Mesodermal cell (in vitro differentiated cells): ENCODE results near the gene ZC3H12D.
"Not testable (repeated sequence)": the region's sequence is repeated elsewhere in the genome, so short reads cannot be mapped to it uniquely, and the experiment has no call there.

Experiments used
- H3K27ac ChIP-seq: 2 replicates; pipeline ENCODE4 v1.7.0; 2013; ENCODE audit warnings: mild to moderate bottlenecking, low read depth, low read length, moderate library complexity; ENCODE audit not compliant: severe bottlenecking
- H3K36me3 ChIP-seq: 2 replicates; pipeline ENCODE4 v1.7.1; 2013; ENCODE audit warnings: mild to moderate bottlenecking, low read length, moderate library complexity; ENCODE audit not compliant: control insufficient read depth, insufficient read depth
- H3K4me1 ChIP-seq: one replicate; pipeline ENCODE4 v1.7.1; 2013; ENCODE audit warnings: mild to moderate bottlenecking, low read length; ENCODE audit not compliant: insufficient read depth, control insufficient read depth, poor library complexity, severe bottlenecking
- H3K4me3 ChIP-seq: 2 replicates; pipeline ENCODE4 v1.7.0; 2013; ENCODE audit warnings: low read length, control low read depth, mild to moderate bottlenecking; ENCODE audit not compliant: insufficient read depth, poor library complexity, severe bottlenecking; ENCODE audit errors: extremely low read depth
- H3K9me3 ChIP-seq: 2 replicates; pipeline ENCODE4 v1.7.1; 2013; ENCODE audit warnings: mild to moderate bottlenecking, low read length, moderate library complexity; ENCODE audit not compliant: control insufficient read depth
- WGBS, 2 experiments: methylation state at CpG; one replicate each; pipeline ENCODE4 v1.1.5; 2013; ENCODE audit warnings: missing lambda C conversion rate in 2 of 2; ENCODE audit not compliant: insufficient coverage in 2 of 2; 5-methylcytosine and 5-hydroxymethylcytosine counted together

ZC3H12D gene

DNA sequence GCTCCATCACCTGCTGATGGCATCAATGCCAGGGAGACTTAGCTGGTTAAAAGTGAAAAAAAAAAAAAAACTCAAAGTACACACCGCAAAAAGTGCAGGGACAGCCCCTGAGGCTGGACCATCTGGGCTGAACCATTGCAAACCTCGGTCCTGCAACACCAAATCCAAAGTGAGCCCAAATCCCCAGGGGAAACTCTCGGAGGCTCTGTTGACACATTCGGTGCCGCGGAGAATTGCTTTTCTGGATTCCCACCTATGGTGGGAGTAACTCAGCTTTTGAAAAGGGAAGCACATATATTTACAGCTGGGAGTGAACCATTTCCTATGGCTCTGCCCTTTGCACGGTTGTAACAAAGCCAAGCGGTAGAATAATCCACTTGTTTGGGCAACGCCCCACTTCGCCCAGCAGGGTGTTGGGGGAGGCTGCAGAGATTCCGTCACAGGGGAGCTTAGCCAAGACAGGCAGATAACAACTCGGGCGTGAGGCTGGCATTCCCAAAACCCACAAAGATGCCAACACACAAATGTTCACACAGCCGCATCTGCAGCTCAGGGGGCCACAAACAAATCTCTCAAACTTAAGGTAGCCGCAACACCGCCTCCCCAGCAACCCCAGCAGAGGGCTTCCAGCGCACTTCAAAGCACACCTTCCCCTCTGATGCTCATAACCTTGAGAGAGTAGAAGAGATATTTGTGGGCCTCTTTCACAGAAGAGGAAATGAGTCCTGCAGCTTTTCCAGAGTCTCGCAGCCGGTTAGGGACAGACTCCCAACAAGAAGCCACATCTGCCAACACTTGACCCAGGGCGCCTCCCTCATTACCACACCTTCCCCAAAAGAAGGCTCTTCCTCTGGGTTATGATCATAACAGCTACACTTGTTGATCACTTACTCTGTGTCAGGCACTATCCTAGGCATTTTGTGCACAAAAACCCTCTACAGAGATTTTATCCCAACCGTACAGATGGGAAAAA lies 11.4 kb downstream of the ZC3H12D start:
- Histone ChIP-seq H3K36me3 (no peaks in the 10 kb centered on the region), H3K9me3 (no peaks in the 10 kb centered on the region), H3K4me3 (no peak overlapping the region), H3K4me1 (no peaks in the 10 kb centered on the region), H3K27ac (no peak overlapping the region)
- 79% methylated on average over 15 to 17 of the region's 21 CpGs for WGBS, 2 experiments

DNA sequence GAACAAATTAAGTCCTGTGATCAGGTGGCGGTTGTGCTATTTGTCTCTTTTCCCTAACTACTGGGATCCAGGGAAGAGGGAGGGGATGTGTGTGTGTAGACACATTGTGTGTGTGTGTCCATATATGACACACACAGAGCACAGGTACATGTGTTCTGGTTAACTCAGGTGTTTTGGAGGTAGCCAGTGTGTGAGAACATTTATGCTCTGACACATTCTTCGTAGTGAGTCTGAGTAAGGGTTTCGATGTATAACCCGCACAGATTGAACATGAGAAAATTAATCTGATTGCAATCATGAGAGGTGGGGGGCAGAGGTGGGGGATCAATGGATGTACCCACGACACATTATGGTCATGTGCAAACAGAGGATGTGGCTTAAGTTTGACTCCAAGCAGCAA lies 12.6 kb downstream of the ZC3H12D start:
- Histone ChIP-seq H3K36me3 (no peaks in the 10 kb centered on the region), H3K4me3 (no peak overlapping the region), H3K9me3 (no peaks in the 10 kb centered on the region), H3K27ac (no peak overlapping the region), H3K4me1 (no peaks in the 10 kb centered on the region)
- 86 to 100% methylated on average over 3 of the region's 5 CpGs for WGBS, 2 experiments

DNA sequence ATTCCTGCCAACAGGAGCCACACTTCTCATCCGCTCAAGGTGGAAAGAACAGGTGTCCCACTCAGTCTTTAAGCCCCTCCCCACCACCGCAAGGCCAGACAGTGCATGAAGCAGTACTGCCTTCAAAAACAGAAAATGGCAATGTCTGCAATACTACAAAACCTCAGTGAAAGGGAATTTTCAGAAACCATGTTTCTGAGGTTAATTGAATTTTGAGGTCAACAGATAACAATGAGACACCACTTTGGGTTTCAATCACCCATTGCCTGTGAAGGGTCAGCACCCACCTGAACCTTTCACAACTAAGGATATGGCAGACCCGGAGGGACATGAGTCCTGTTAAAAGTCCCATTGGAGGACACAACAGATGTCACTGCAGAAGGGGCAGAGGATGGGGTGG lies 13.0 kb downstream of the ZC3H12D start:
- Histone ChIP-seq H3K9me3 (no peaks in the 10 kb centered on the region), H3K4me3 (no peak overlapping the region), H3K4me1 (no peaks in the 10 kb centered on the region), H3K27ac (no peak overlapping the region), H3K36me3 (no peaks in the 10 kb centered on the region)
- 100% methylated on average over 1 of the region's 3 CpGs for WGBS, 2 experiments

DNA sequence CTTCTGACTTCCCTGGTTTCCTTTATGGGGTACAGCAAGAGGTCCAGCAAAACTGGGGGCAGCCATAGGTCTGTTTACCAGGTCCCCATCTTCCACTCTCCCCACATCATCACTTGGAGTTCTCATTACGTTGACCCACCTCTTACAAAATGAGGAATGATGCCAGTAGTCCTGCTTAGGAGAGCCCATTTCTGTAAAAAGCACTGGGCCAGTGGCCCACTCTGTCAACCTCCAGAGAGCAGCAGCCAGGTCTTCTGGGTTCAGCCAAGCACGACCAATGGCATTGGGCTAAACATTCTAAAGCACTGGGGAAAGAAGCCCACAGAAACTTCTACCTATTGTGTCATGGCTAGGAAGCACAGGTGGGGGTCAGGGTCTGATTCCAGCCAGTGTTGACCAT lies 13.9 kb downstream of the ZC3H12D start:
- H3K4me1 ChIP-seq = no peaks in the 10 kb centered on the region

DNA sequence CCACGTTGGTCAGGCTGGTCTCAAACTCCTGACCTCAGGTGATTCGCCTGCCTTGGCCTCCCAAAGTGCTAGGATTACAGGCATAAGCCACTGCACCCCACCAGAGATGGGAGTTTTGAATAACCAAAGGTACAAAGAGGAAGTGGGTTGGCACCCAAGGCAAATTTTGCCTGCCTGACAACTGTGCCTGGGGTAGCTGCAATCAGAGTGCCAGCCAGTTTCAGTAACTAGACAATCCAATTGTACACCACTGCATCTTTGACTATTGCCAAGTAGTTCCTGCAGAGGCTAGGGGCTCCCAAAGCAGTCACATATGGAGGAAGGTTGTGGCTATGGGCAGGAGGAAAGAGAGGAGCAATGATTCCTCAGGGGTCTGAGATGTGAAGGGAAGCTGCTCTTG lies 16.6 kb downstream of the ZC3H12D start:
- H3K4me3 ChIP-seq = no peak overlapping the region
- H3K27ac ChIP-seq = no peak overlapping the region
- WGBS, 2 experiments = 80% methylated on average over 1 of the region's 2 CpGs; no CpG with 5 or more reads in 1 of the 2 experiments
- no peaks in the 10 kb centered on the region for H3K9me3 ChIP-seq
- H3K36me3 ChIP-seq = no peaks in the 10 kb centered on the region
- H3K4me1 ChIP-seq = peaks cover 10% of the 10 kb centered on the region

More for the DNA sequence above, 13.9 kb downstream of the ZC3H12D start:
- Histone ChIP-seq H3K27ac (no peak overlapping the region), H3K4me3 (no peak overlapping the region), H3K36me3 (no peaks in the 10 kb centered on the region), H3K9me3 (no peaks in the 10 kb centered on the region)
- WGBS, 2 experiments = 75 to 88% methylated on average over 1 of the region's 2 CpGs

DNA sequence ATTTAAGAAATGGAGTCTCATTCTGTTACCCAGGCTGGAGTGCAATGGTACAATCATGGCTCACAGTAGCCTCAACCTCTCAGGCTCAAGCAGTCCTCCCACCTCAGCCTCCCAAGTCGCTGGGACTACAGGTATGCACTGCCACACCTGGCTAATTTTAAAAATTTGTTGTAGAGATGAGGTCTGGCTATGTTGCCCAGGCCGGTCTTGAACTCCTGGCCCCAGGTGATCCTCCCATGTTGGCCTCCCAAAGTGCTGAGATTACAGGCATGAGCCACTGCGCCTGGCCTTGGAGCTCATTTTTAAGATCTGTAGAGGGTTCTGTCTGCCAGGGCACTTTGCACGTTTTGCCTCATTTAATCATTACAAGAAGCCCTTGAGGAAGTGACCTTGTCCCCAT lies 17.5 kb downstream of the ZC3H12D start:
- WGBS, 2 experiments = 91 to 93% methylated on average over 3 of the region's 4 CpGs
- H3K27ac ChIP-seq = no peak overlapping the region
- peaks cover 10% of the 10 kb centered on the region for H3K4me1 ChIP-seq
- no peaks in the 10 kb centered on the region for H3K9me3 ChIP-seq
- no peak overlapping the region for H3K4me3 ChIP-seq
- H3K36me3 ChIP-seq = no peaks in the 10 kb centered on the region

DNA sequence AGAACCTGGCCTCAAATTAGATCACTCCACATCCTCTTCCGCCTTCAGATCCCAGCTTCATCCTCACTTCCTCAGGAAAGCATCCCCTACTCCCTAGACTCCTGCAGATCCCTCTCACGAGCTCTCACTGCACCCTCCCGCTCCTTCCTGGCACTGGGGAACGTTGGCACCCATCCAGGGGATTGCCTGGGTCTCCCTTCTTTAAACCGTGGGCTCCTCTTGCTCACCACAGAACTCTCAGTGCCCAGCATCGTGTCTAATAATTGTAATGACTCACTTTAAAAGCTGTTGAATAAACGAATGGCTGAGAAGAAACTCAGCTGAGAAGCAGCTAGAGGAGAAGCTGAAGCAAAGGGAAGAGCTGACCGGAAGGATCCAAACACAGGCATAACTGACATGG lies 20.4 kb downstream of the ZC3H12D start:
- Histone ChIP-seq H3K4me3 (no peak overlapping the region), H3K27ac (no peak overlapping the region), H3K9me3 (no peaks in the 10 kb centered on the region), H3K36me3 (no peaks in the 10 kb centered on the region), H3K4me1 (peaks cover 10% of the 10 kb centered on the region)
- 80 to 89% methylated on average over 5 to 8 of the region's 8 CpGs for WGBS, 2 experiments

DNA sequence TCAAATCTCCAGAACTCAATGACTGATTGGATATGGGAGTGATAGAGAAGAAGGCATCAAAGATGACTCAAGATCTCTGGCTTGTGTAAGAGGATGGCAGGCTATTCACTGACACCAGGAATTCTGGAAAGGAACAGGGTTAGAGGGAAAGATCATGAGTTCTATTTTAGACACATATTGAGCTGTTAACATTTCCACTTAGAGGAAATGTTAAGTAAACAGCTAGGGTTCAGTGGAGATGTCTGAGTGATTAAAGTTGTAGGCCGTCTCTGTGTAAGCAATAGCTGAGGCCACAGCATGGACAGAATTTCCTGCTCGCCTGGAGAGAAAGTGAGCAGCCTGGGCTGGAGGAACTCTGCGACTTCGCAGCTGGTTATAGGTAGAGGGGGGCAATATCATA lies 21.0 kb downstream of the ZC3H12D start:
- no peaks in the 10 kb centered on the region for H3K36me3 ChIP-seq
- H3K9me3 ChIP-seq = no peaks in the 10 kb centered on the region
- H3K27ac ChIP-seq = peak overlapping the region; percentile 18
- no peak overlapping the region for H3K4me3 ChIP-seq
- 80 to 94% methylated on average over 1 to 4 of the region's 4 CpGs for WGBS, 2 experiments
- H3K4me1 ChIP-seq = peaks cover 10% of the 10 kb centered on the region

DNA sequence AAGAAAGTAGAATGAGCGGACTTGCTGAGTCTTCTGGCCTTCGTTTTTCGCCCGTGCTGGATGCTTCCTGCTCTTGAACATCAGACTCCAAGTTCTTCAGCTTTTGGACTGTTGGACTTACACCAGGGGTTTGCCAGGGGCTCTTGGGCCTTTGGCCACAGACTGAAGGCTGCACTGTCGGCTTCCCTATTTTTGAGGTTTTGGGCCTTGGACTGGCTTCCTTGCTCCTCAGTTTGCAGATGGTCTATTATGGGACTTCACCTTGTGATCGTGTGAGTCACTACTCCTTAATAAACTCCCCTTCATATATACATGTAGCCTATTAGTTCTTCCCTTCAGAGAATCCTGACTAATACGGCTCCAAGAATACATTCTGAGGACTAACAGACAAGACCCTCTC lies 22.1 kb downstream of the ZC3H12D start:
- 95 to 96% methylated on average over 6 to 7 of the region's 7 CpGs for WGBS, 2 experiments
- not testable (repeated sequence) for H3K9me3 ChIP-seq, H3K36me3 ChIP-seq, H3K4me1 ChIP-seq, H3K4me3 ChIP-seq, H3K27ac ChIP-seq

DNA sequence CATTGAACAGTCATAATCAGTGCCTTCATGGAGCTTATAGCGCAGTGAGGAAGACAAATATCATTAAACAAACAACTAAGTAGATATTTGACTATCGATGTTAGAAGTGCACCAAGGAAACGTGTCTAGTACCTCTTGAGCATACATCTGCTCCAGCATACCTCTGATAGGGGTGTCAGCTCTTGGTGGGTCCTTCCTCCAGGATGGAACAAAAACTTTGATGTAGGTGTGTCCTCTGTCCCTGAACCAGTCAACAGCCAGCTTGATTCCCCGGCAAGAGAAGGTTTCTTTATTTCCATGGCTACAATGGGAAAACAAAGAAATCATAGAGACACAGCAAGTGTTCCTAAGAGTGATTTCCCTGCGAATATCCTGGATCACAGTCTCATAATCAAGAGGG lies 23.1 kb downstream of the ZC3H12D start:
- no peaks in the 10 kb centered on the region for H3K36me3 ChIP-seq
- H3K4me3 ChIP-seq = no peak overlapping the region
- H3K9me3 ChIP-seq = no peaks in the 10 kb centered on the region
- WGBS, 2 experiments = 95 to 100% methylated on average over 1 to 5 of the region's 5 CpGs
- H3K4me1 ChIP-seq = peaks cover 10% of the 10 kb centered on the region
- no peak overlapping the region for H3K27ac ChIP-seq

DNA sequence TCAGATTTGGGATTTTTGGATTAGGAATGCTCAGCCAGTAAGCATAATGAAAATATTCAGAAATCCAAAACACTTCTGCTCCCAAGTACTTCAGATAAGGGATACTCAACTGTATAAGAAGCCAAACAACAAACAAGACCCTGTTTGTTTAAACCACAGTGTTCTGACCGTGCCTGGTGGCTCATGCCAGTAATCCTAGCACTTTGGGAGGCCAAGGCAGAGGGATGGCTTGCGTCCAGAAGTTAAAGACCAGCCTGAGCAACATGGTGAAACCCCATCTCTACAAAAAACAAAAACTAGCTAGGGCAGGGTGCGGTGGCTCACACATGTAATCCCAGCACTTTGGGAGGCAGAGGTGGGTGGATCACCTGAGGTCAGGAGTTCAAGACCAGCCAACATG lies 24.6 kb downstream of the ZC3H12D start:
- H3K27ac ChIP-seq, H3K36me3 ChIP-seq, H3K4me3 ChIP-seq, H3K9me3 ChIP-seq, H3K4me1 ChIP-seq: not testable (repeated sequence)
- 79 to 88% methylated on average over 3 of the region's 3 CpGs for WGBS, 2 experiments
